Measurements from ENCODE around the gene SQSTM1.
A peak's percentile ranks its signal among the peaks of the same experiment; 100 is the strongest.

SQSTM1 gene

DNA sequence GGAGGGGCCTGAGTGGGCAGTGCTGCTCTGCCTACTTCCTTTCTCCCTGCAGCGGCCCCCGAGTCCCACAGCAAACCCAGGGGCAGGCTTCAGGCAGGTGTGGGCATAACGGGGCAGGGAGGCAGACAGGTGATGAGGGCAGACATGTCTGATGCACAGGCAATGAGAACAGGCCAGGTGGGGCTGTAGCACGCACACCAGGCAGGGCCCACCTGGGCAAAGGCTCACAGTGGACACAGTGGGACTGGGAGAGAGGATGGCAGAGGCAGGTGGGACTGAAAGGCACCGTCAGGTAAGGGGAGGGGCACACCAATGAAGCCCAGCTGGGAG lies 21.1 kb upstream of the SQSTM1 start:
- TF ChIP-seq, protein P1, sequence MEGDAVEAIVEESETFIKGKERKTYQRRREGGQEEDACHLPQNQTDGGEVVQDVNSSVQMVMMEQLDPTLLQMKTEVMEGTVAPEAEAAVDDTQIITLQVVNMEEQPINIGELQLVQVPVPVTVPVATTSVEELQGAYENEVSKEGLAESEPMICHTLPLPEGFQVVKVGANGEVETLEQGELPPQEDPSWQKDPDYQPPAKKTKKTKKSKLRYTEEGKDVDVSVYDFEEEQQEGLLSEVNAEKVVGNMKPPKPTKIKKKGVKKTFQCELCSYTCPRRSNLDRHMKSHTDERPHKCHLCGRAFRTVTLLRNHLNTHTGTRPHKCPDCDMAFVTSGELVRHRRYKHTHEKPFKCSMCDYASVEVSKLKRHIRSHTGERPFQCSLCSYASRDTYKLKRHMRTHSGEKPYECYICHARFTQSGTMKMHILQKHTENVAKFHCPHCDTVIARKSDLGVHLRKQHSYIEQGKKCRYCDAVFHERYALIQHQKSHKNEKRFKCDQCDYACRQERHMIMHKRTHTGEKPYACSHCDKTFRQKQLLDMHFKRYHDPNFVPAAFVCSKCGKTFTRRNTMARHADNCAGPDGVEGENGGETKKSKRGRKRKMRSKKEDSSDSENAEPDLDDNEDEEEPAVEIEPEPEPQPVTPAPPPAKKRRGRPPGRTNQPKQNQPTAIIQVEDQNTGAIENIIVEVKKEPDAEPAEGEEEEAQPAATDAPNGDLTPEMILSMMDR (IDR thresholded peaks at IDR 0.05; ENCODE audit: low read depth, low read length), result no peak
- no peak for DNase-seq (ENCODE audit: extremely low read depth, low read depth)

DNA sequence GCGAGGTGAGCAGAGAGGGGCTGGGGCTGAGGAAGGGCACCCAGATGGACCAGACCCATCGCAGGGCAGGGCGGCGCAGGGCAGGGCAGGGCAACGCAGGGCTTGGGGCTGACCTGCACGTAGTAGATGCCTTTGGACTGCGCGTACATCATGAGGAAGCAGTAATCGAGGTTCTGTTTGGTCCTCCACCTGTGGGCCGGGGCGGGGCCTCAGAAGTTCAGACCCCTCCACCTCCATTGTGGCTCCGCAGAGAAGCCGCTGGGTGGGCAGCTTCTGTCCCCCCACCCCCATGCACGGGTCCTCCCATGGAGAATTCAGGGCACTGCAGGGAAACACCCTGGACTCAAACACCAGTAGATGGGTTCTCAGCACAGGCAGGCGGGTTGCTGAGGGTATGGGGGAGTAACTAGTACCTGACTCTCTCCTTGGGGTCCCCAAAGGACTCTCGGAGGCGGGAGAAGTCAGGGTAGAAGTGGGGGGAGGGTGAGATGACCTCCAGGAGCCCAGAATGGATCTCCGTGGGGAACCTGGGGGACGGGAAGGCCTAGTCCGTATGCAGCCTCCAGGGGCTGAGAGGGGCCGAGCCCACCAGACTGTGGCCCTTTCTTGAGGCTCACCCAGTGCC lies 20.5 kb upstream of the SQSTM1 start:
- no peak for DNase-seq (ENCODE audit: extremely low read depth, low read depth)
- TF ChIP-seq, protein P1 (IDR thresholded peaks at IDR 0.05; ENCODE audit: low read depth, low read length), result no peak

DNA sequence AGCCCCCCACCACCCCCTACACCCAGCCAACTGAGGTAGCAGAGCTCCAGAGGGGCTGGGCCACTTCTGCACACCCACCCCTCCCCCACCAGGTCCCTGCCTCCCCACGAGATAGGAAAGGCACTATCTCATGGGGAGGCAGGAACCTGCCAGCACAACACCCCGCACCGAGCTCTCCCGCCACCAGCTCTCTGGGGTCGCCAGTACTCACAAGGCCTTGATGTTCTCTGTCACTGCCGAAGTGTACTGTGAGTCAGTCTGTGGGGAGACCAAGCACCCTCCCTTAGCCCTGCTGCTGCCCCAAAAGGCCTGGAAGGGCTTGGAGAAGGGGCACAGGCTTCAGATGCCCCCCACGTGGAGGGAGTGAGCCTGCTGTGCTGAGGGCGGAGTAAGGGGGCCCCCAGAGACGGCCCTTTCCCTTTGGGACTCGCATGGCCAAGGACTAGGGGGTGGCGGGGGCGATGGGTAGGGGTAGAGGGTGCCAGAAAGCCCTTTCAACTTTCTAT lies 20.0 kb upstream of the SQSTM1 start:
- TF ChIP-seq, protein P1 (IDR thresholded peaks at IDR 0.05; ENCODE audit: low read depth, low read length), result no peak
- DNase-seq (ENCODE audit: extremely low read depth, low read depth), result no peak

DNA sequence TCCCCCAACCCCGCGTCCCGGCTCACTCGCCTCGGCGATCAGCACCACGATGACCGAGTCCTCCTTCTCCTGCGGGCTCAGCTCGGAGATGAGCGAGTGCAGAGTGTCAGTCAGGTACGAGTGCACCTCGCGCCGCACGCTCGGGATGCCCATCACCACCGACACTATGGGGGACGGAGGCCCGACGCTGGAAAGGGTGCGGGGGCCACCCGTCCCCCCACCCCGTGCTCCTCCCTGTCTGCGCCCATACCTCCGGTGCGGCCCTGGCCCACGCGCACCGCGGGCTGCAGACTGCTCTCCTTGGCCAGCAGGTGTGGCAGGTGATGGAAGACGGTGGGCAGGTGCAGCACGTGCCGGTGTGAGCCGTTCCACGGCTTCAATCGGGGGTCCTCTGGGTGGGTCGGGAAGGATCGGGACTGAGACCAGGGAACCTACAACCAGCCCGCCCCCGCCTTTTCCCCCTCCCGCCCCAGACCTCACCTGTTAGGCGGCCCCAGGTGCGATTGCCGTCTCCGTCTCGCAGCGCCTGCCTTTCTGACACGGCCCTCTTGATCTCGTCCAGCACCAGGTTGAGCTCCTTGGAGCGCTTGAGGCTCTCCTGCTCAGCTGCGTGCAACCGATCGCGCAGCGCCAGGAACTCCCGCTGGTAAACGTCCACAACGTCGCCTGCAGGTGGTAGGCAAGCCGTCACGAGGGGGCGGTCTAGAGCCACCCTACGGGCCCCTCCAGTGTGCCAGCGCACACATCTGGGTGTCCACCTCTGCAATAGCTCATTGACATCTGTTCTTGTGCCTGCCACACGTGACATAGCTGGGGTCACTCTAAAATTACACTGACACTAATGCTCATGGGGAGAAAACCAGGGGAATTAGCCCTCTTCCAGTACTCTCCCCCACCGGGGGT lies 19.1 kb upstream of the SQSTM1 start:
- no peak for DNase-seq (ENCODE audit: extremely low read depth, low read depth)
- TF ChIP-seq, protein P1 (IDR thresholded peaks at IDR 0.05; ENCODE audit: low read depth, low read length), result peak; percentile 49

DNA sequence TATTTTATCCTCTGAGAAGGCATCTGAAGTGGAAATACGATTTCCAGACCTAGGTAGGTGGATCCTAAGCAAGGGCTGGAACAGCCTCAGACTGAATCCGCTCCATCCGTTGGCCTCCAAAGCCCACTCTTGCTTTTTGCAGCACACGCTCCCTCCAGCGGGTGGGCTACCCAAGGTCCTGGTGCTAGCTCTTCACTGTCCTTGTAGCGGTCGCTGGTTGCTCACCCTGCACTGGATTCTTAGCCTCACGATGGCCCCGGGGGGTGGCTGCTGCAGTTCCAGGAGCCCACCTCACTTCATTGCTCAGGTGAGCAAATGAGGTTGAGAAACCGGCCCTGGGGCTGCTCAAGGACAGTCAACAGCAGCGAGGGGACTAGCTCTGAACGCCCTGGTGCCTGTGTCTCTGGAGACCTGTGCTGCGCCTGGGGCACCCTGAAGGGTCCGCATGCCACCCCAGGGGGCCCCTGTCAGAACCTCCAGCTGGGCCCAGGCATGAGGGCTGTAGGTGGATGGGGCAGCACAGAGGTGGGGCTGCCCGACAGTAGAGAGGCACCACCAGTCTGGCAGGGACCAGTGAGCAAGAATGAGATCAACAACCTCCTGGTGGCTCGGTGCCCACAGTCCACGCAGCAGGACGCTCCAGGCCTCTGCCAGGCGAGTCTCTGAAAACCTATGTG lies 18.4 kb upstream of the SQSTM1 start:
- DNase-seq (ENCODE audit: extremely low read depth, low read depth), result no peak
- TF ChIP-seq, protein P1 (IDR thresholded peaks at IDR 0.05; ENCODE audit: low read depth, low read length), result no peak

DNA sequence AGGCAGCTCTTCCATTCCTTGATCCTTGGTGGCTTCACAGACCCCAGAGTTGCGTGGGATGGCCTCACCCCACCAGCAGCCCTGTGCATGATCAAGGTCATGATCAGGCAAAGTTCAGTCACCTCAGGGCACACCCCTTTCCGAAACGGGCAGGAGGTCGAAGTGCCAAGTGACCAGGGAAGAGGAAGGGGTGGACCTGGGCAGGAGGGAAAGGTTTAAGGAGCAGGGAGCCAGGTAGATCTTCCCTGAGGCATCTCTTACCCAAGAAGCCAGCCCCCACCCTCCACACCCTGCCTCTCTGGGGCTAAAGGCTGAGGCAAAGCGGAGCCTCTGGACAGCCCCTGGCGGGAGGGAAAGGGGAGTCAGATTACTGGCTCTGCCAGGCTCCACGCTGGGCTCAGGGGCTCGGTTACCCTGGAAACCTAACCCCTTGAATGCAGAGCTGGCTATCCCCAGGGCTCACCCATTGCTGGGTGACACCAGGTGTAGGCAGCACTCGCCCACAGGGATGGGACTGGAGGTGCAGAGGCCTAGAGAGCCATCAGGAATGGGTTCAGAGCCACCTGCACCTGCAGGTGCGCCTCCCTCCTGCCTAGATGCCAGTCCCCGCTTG lies 17.6 kb upstream of the SQSTM1 start:
- TF ChIP-seq, protein P1 (IDR thresholded peaks at IDR 0.05; ENCODE audit: low read depth, low read length), result no peak
- DNase-seq (ENCODE audit: extremely low read depth, low read depth), result no peak

Data from AG09319 (cell line).